Measurements from ENCODE around the gene MT1G.

MT1G gene

GRCh38 chr16:56708525-56709442 lies 40.9 kb upstream of the MT1G start:
- peaks cover 0 to 24% (median 0%) of the 10 kb centered on the region in 3 experiments for H3K27me3 ChIP-seq (ENCODE audit: control insufficient read depth in 3 of 3, insufficient read depth in 3 of 3, low read depth in 1 of 3, low read length in 3 of 3)
- H3K27ac ChIP-seq (replicated peaks; ENCODE audit: low read length): no peak overlapping the region
- WGBS, 2 donors (ENCODE audit: extremely low coverage in 2 of 2, insufficient read length in 2 of 2, insufficient replicate concordance in 1 of 2): no CpG with 5 or more reads among the region's 13 CpGs
- no peak overlapping the region for H4K8ac ChIP-seq (ENCODE audit: low read depth, low read length)
- no peak overlapping the region for H3K4me2 ChIP-seq (ENCODE audit: insufficient read depth, low read length, poor library complexity, severe bottlenecking)
- no peak for DNase-seq (ENCODE audit: low spot score)
- no peak overlapping the region for H3K23ac ChIP-seq (ENCODE audit: low read depth, low read length, poor library complexity)
- no peak overlapping the region for H2AFZ ChIP-seq (ENCODE audit: low read length)
- H3K9me3 ChIP-seq (replicated peaks in 1 of 2; ENCODE audit: control insufficient read depth in 2 of 2, insufficient read depth in 1 of 2, low read depth in 1 of 2, low read length in 2 of 2): no peaks in the 10 kb centered on the region
- no peaks in the 10 kb centered on the region for H3K36me3 ChIP-seq (replicated peaks in 1 of 2; ENCODE audit: control insufficient read depth in 2 of 2, insufficient read depth in 2 of 2, low read length in 2 of 2)
- no peak overlapping the region for H2BK15ac ChIP-seq (ENCODE audit: low read length)
- H3K14ac ChIP-seq (ENCODE audit: low read length): no peak overlapping the region
- no peaks in the 10 kb centered on the region for H3K79me1 ChIP-seq (ENCODE audit: low read depth, low read length)
- no peak overlapping the region for H2AK5ac ChIP-seq (ENCODE audit: low read depth, low read length)
- H2BK120ac ChIP-seq (ENCODE audit: low read depth, low read length): no peak overlapping the region
- H3K9ac ChIP-seq (ENCODE audit: low read depth, low read length, poor library complexity): no peak overlapping the region
- H3K4me1 ChIP-seq (ENCODE audit: control insufficient read depth in 2 of 2, insufficient read depth in 1 of 2, low read depth in 1 of 2, low read length in 2 of 2): peaks cover 0 to 1% of the 10 kb centered on the region in 2 donors
- H3K4ac ChIP-seq (ENCODE audit: low read length): no peak overlapping the region
- H3K4me3 ChIP-seq (ENCODE audit: low read length in 2 of 2): no peak overlapping the region
- no peak overlapping the region for H2BK12ac ChIP-seq (ENCODE audit: low read length)
- no peak overlapping the region for H2BK5ac ChIP-seq (ENCODE audit: low read length)
- no peak overlapping the region for H4K91ac ChIP-seq (ENCODE audit: low read depth, low read length, poor library complexity)
- H3K18ac ChIP-seq (ENCODE audit: low read length): no peak overlapping the region

- Histone ChIP-seq H4K8ac (ENCODE audit: low read depth, low read length) (no peak overlapping the region), H2BK5ac (ENCODE audit: low read length) (no peak overlapping the region), H3K36me3 (replicated peaks in 1 of 2; ENCODE audit: control insufficient read depth in 2 of 2, insufficient read depth in 2 of 2, low read length in 2 of 2) (no peaks in the 10 kb centered on the region), H3K79me1 (ENCODE audit: low read depth, low read length) (no peaks in the 10 kb centered on the region), H2BK15ac (ENCODE audit: low read length) (no peak overlapping the region), H2BK12ac (ENCODE audit: low read length) (no peak overlapping the region), H3K23ac (ENCODE audit: low read depth, low read length, poor library complexity) (no peak overlapping the region), H3K4me2 (ENCODE audit: insufficient read depth, low read length, poor library complexity, severe bottlenecking) (no peak overlapping the region), H2AK5ac (ENCODE audit: low read depth, low read length) (no peak overlapping the region), H4K91ac (ENCODE audit: low read depth, low read length, poor library complexity) (no peak overlapping the region), H3K18ac (ENCODE audit: low read length) (no peak overlapping the region), H3K4ac (ENCODE audit: low read length) (no peak overlapping the region), H3K27ac (replicated peaks; ENCODE audit: low read length) (no peak overlapping the region), H2BK120ac (ENCODE audit: low read depth, low read length) (no peak overlapping the region), H3K4me1 (ENCODE audit: control insufficient read depth in 2 of 2, insufficient read depth in 1 of 2, low read depth in 1 of 2, low read length in 2 of 2) (peaks cover 0 to 5% of the 10 kb centered on the region in 2 donors), H3K9me3 (replicated peaks in 1 of 2; ENCODE audit: control insufficient read depth in 2 of 2, insufficient read depth in 1 of 2, low read depth in 1 of 2, low read length in 2 of 2) (peaks cover 0 to 2% of the 10 kb centered on the region in 2 donors), H2AFZ (ENCODE audit: low read length) (peak overlapping the region; percentile 77), H3K14ac (ENCODE audit: low read length) (no peak overlapping the region), H3K4me3 (ENCODE audit: low read length in 2 of 2) (no peak overlapping the region), H3K9ac (ENCODE audit: low read depth, low read length, poor library complexity) (no peak overlapping the region), H3K27me3 (ENCODE audit: control insufficient read depth in 3 of 3, insufficient read depth in 3 of 3, low read depth in 1 of 3, low read length in 3 of 3) (peaks cover 0 to 8% (median 0%) of the 10 kb centered on the region in 3 experiments)
- WGBS, 2 donors (ENCODE audit: extremely low coverage in 2 of 2, insufficient read length in 2 of 2, insufficient replicate concordance in 1 of 2): no CpG with 5 or more reads among the region's 5 CpGs
- no peak for DNase-seq (ENCODE audit: low spot score)
Measured at GRCh38 chr16:56702836-56703235, 35.0 kb upstream of the MT1G start.

- Histone ChIP-seq H4K8ac (ENCODE audit: low read depth, low read length) (no peak overlapping the region), H3K14ac (ENCODE audit: low read length) (no peak overlapping the region), H3K79me1 (ENCODE audit: low read depth, low read length) (no peaks in the 10 kb centered on the region), H3K4me3 (ENCODE audit: low read length in 2 of 2) (no peak overlapping the region), H2BK120ac (ENCODE audit: low read depth, low read length) (no peak overlapping the region), H3K36me3 (replicated peaks in 1 of 2; ENCODE audit: control insufficient read depth in 2 of 2, insufficient read depth in 2 of 2, low read length in 2 of 2) (no peaks in the 10 kb centered on the region), H3K9ac (ENCODE audit: low read depth, low read length, poor library complexity) (no peak overlapping the region), H3K9me3 (replicated peaks in 1 of 2; ENCODE audit: control insufficient read depth in 2 of 2, insufficient read depth in 1 of 2, low read depth in 1 of 2, low read length in 2 of 2) (peaks cover 0 to 2% of the 10 kb centered on the region in 2 donors), H2AK5ac (ENCODE audit: low read depth, low read length) (no peak overlapping the region), H3K4me2 (ENCODE audit: insufficient read depth, low read length, poor library complexity, severe bottlenecking) (no peak overlapping the region), H2BK15ac (ENCODE audit: low read length) (no peak overlapping the region), H3K18ac (ENCODE audit: low read length) (no peak overlapping the region), H2AFZ (ENCODE audit: low read length) (peak overlapping the region; percentile 77), H2BK5ac (ENCODE audit: low read length) (no peak overlapping the region), H3K27ac (replicated peaks; ENCODE audit: low read length) (no peak overlapping the region), H3K23ac (ENCODE audit: low read depth, low read length, poor library complexity) (no peak overlapping the region), H3K27me3 (ENCODE audit: control insufficient read depth in 3 of 3, insufficient read depth in 3 of 3, low read depth in 1 of 3, low read length in 3 of 3) (peaks cover 0 to 8% (median 0%) of the 10 kb centered on the region in 3 experiments), H2BK12ac (ENCODE audit: low read length) (no peak overlapping the region), H3K4me1 (ENCODE audit: control insufficient read depth in 2 of 2, insufficient read depth in 1 of 2, low read depth in 1 of 2, low read length in 2 of 2) (peaks cover 0 to 5% of the 10 kb centered on the region in 2 donors), H3K4ac (ENCODE audit: low read length) (no peak overlapping the region), H4K91ac (ENCODE audit: low read depth, low read length, poor library complexity) (no peak overlapping the region)
- no peak for DNase-seq (ENCODE audit: low spot score)
- no CpG with 5 or more reads among the region's 7 CpGs for WGBS, 2 donors (ENCODE audit: extremely low coverage in 2 of 2, insufficient read length in 2 of 2, insufficient replicate concordance in 1 of 2)
Measured at GRCh38 chr16:56701534-56701933, 33.7 kb upstream of the MT1G start.

- H3K79me1 ChIP-seq (ENCODE audit: low read depth, low read length): no peaks in the 10 kb centered on the region
- H3K27me3 ChIP-seq (ENCODE audit: control insufficient read depth in 3 of 3, insufficient read depth in 3 of 3, low read depth in 1 of 3, low read length in 3 of 3): peaks cover 0 to 8% (median 0%) of the 10 kb centered on the region in 3 experiments
- no peak overlapping the region for H3K27ac ChIP-seq (replicated peaks; ENCODE audit: low read length)
- no peak for DNase-seq (ENCODE audit: low spot score)
- no peak overlapping the region for H3K18ac ChIP-seq (ENCODE audit: low read length)
- no peak overlapping the region for H3K4me2 ChIP-seq (ENCODE audit: insufficient read depth, low read length, poor library complexity, severe bottlenecking)
- no peak overlapping the region for H3K14ac ChIP-seq (ENCODE audit: low read length)
- H3K23ac ChIP-seq (ENCODE audit: low read depth, low read length, poor library complexity): no peak overlapping the region
- H3K36me3 ChIP-seq (replicated peaks in 1 of 2; ENCODE audit: control insufficient read depth in 2 of 2, insufficient read depth in 2 of 2, low read length in 2 of 2): no peaks in the 10 kb centered on the region
- H3K4ac ChIP-seq (ENCODE audit: low read length): no peak overlapping the region
- no peak overlapping the region for H4K91ac ChIP-seq (ENCODE audit: low read depth, low read length, poor library complexity)
- H3K9ac ChIP-seq (ENCODE audit: low read depth, low read length, poor library complexity): no peak overlapping the region
- peaks cover 0 to 2% of the 10 kb centered on the region in 2 donors for H3K9me3 ChIP-seq (replicated peaks in 1 of 2; ENCODE audit: control insufficient read depth in 2 of 2, insufficient read depth in 1 of 2, low read depth in 1 of 2, low read length in 2 of 2)
- no peak overlapping the region for H2BK5ac ChIP-seq (ENCODE audit: low read length)
- no CpG with 5 or more reads among the region's 1 CpG for WGBS, 2 donors (ENCODE audit: extremely low coverage in 2 of 2, insufficient read length in 2 of 2, insufficient replicate concordance in 1 of 2)
- no peak overlapping the region for H2AFZ ChIP-seq (ENCODE audit: low read length)
- H3K4me3 ChIP-seq (ENCODE audit: low read length in 2 of 2): no peak overlapping the region
- H3K4me1 ChIP-seq (ENCODE audit: control insufficient read depth in 2 of 2, insufficient read depth in 1 of 2, low read depth in 1 of 2, low read length in 2 of 2): peaks cover 0 to 5% of the 10 kb centered on the region in 2 donors
- H4K8ac ChIP-seq (ENCODE audit: low read depth, low read length): no peak overlapping the region
- H2BK120ac ChIP-seq (ENCODE audit: low read depth, low read length): no peak overlapping the region
- no peak overlapping the region for H2BK15ac ChIP-seq (ENCODE audit: low read length)
- no peak overlapping the region for H2AK5ac ChIP-seq (ENCODE audit: low read depth, low read length)
- no peak overlapping the region for H2BK12ac ChIP-seq (ENCODE audit: low read length)
Measured at GRCh38 chr16:56700631-56701030, 32.8 kb upstream of the MT1G start.

Data from neuronal stem cell (in vitro differentiated cells).